H9 (cell line): Measurements from ENCODE around the gene WIPF1. TPM values are rescaled to one million over a fixed set of nuclear protein-coding genes. Genes with fewer than 3 reads are reported as not detected.

Source experiments
- DNase-seq: peaks from one replicate; pipeline ENCODE4 v3.0.0-alpha.2; 2017
- H2AFZ ChIP-seq: one replicate; pipeline ENCODE4 v1.6.1; 2013; ENCODE audit warnings: mild to moderate bottlenecking, low read length, control low read depth, moderate library complexity
- H2AK5ac ChIP-seq: 2 replicates; pipeline ENCODE4 v1.6.1; 2013; ENCODE audit warnings: low read length, control low read depth, mixed read lengths; ENCODE audit not compliant: insufficient read length
- H2BK120ac ChIP-seq: one replicate; pipeline ENCODE4 v1.6.1; 2013; ENCODE audit warnings: low read depth, mild to moderate bottlenecking, low read length, control low read depth, inconsistent platforms; ENCODE audit not compliant: poor library complexity, severe bottlenecking
- H2BK12ac ChIP-seq: 2 replicates; pipeline ENCODE4 v1.6.1; 2013; ENCODE audit warnings: low read length, control low read depth, mixed read lengths, low read depth; ENCODE audit not compliant: insufficient read length
- H2BK15ac ChIP-seq: 2 replicates; pipeline ENCODE4 v1.6.1; 2013; ENCODE audit warnings: low read depth, low read length, control low read depth
- H2BK20ac ChIP-seq: one replicate; pipeline ENCODE4 v1.6.1; 2013; ENCODE audit warnings: low read depth, mild to moderate bottlenecking, low read length, control low read depth, inconsistent platforms; ENCODE audit not compliant: poor library complexity, severe bottlenecking
- H2BK5ac ChIP-seq: 2 replicates; pipeline ENCODE4 v1.6.1; 2013; ENCODE audit warnings: low read length, control low read depth, mixed read lengths; ENCODE audit not compliant: insufficient read length
- H3K14ac ChIP-seq: 2 replicates; pipeline ENCODE4 v1.6.1; 2013; ENCODE audit warnings: low read length, control low read depth; ENCODE audit not compliant: insufficient read depth
- H3K18ac ChIP-seq: 2 replicates; pipeline ENCODE4 v1.6.1; 2013; ENCODE audit warnings: low read depth, mild to moderate bottlenecking, mixed read lengths, low read length, control low read depth; ENCODE audit not compliant: insufficient read length
- H3K23ac ChIP-seq: 2 replicates; pipeline ENCODE4 v1.6.1; 2013; ENCODE audit warnings: low read length, control low read depth, mixed read lengths, low read depth; ENCODE audit not compliant: insufficient read length
- H3K23me2 ChIP-seq: 2 replicates; pipeline ENCODE4 v1.6.1; 2013; ENCODE audit warnings: low read depth, mild to moderate bottlenecking, mixed read lengths, low read length, control low read depth; ENCODE audit not compliant: insufficient read length, poor library complexity, severe bottlenecking
- H3K27ac ChIP-seq: 2 replicates; pipeline ENCODE4 v1.5.1; 2013; ENCODE audit warnings: low read length, control low read depth, mixed read lengths, low read depth; ENCODE audit not compliant: insufficient read length
- H3K27me3 ChIP-seq: 2 replicates; pipeline ENCODE4 v1.6.1; 2013; ENCODE audit warnings: low read length, control low read depth, inconsistent platforms; ENCODE audit not compliant: insufficient read depth
- H3K4ac ChIP-seq: 2 replicates; pipeline ENCODE4 v1.6.1; 2013; ENCODE audit warnings: low read depth, mild to moderate bottlenecking, control low read depth, inconsistent platforms, low read length, moderate library complexity
- H3K4me1 ChIP-seq: 2 replicates; pipeline ENCODE4 v1.6.1; 2013; ENCODE audit warnings: low read length, control low read depth, inconsistent platforms; ENCODE audit not compliant: insufficient read depth
- H3K4me2 ChIP-seq: 2 replicates; pipeline ENCODE4 v1.6.1; 2013; ENCODE audit warnings: low read length, control low read depth, mixed read lengths; ENCODE audit not compliant: insufficient read length, insufficient read depth
- H3K56ac ChIP-seq: 2 replicates; pipeline ENCODE4 v1.6.1; 2013; ENCODE audit warnings: low read depth, mild to moderate bottlenecking, mixed read lengths, low read length, control low read depth; ENCODE audit not compliant: insufficient read length
- H3K79me1 ChIP-seq: 2 replicates; pipeline ENCODE4 v1.6.1; 2013; ENCODE audit warnings: low read depth, mild to moderate bottlenecking, moderate library complexity, low read length, control low read depth, inconsistent platforms; ENCODE audit not compliant: insufficient read depth, poor library complexity, severe bottlenecking
- H3K79me2 ChIP-seq: 2 replicates; pipeline ENCODE4 v1.6.1; 2013; ENCODE audit warnings: low read length, control low read depth, inconsistent platforms; ENCODE audit not compliant: insufficient read depth
- H3K9ac ChIP-seq: 2 replicates; pipeline ENCODE4 v1.6.1; 2013; ENCODE audit warnings: low read length, control low read depth, mixed read lengths; ENCODE audit not compliant: insufficient read length; ENCODE audit errors: extremely low read depth
- H3K9me3 ChIP-seq: one replicate; pipeline ENCODE4 v1.6.1; 2013; ENCODE audit warnings: low read depth, low read length, inconsistent platforms; ENCODE audit not compliant: control insufficient read depth
- H3T11ph ChIP-seq: one replicate; pipeline ENCODE4 v1.6.1; 2013; ENCODE audit warnings: mild to moderate bottlenecking, low read length, control low read depth, inconsistent platforms
- H4K20me1 ChIP-seq: one replicate; pipeline ENCODE4 v1.6.1; 2013; ENCODE audit not compliant: control insufficient read depth, insufficient read length, insufficient read depth
- H4K5ac ChIP-seq: 2 replicates; pipeline ENCODE4 v1.6.1; 2013; ENCODE audit warnings: low read depth, mild to moderate bottlenecking, mixed read lengths, low read length, control low read depth; ENCODE audit not compliant: insufficient read length
- H4K8ac ChIP-seq: replicated peaks from 2 replicates; pipeline ENCODE4 v1.6.1; 2013; ENCODE audit warnings: low read length, control low read depth, mixed read lengths, low read depth; ENCODE audit not compliant: insufficient read length
- H4K91ac ChIP-seq: 2 replicates; pipeline ENCODE4 v1.6.1; 2013; ENCODE audit warnings: low read depth, mild to moderate bottlenecking, moderate library complexity, mixed read lengths, low read length, control low read depth; ENCODE audit not compliant: insufficient read length
- H3K27ac Mint-ChIP-seq, 3 experiments: 2 replicates in 2 of 3; 3 replicates in 1 of 3; pipeline ENCODE4 v1.8.0; 2020 to 2021; ENCODE audit warnings: mixed read lengths in 3 of 3, mild to moderate bottlenecking in 1 of 3, moderate library complexity in 1 of 3
- H3K27me3 Mint-ChIP-seq: 2 replicates; pipeline ENCODE4 v1.8.0; 2021; ENCODE audit warnings: low read depth, mild to moderate bottlenecking, moderate library complexity, mixed read lengths
- H3K36me3 Mint-ChIP-seq, 3 experiments: 2 replicates in 2 of 3; 3 replicates in 1 of 3; pipeline ENCODE4 v1.8.0; 2020 to 2021; ENCODE audit warnings: low read depth in 3 of 3, mixed read lengths in 3 of 3; ENCODE audit not compliant: insufficient read depth in 1 of 3
- H3K4me1 Mint-ChIP-seq, 2 experiments: 2 replicates each; pipeline ENCODE4 v1.8.0; 2020; ENCODE audit warnings: mixed read lengths in 2 of 2
- H3K4me3 Mint-ChIP-seq, 2 experiments: 2 replicates in 1 of 2; 3 replicates in 1 of 2; pipeline ENCODE4 v1.8.0; 2020 to 2021; ENCODE audit warnings: mild to moderate bottlenecking in 2 of 2, mixed read lengths in 2 of 2, moderate library complexity in 1 of 2
- H3K9me3 Mint-ChIP-seq, 2 experiments: 2 replicates in 1 of 2; 3 replicates in 1 of 2; pipeline ENCODE4 v1.8.0; 2020; ENCODE audit warnings: mild to moderate bottlenecking in 2 of 2, mixed read lengths in 2 of 2, moderate library complexity in 1 of 2
- WGBS: extraction: QIAGEN DNeasy Blood & Tissue Kit; methylation state at CpG from one replicate; pipeline ENCODE4 v1.1.7; 2013; ENCODE audit warnings: missing lambda C conversion rate, low lambda C conversion rate, mixed read lengths; ENCODE audit not compliant: insufficient read length; ENCODE audit errors: extremely low coverage; 5-methylcytosine and 5-hydroxymethylcytosine counted together
- total RNA-seq: library from RNA; stranded (reverse); gene quantifications from 2 replicates; pipeline ENCODE4 v1.2.1, GENCODE V29; 2021
- TF ChIP-seq, protein P1 (sequence below): fragments of 200-600 bp; sonication (generic); conservative IDR thresholded peaks from 3 replicates; pipeline ENCODE4 v1.8.0; 2021; ENCODE audit warnings: antibody characterized with exemption, mild to moderate bottlenecking

Gene WIPF1
- total RNA-seq, 1 experiment from 2014 or later: 5.1 TPM

DNA sequence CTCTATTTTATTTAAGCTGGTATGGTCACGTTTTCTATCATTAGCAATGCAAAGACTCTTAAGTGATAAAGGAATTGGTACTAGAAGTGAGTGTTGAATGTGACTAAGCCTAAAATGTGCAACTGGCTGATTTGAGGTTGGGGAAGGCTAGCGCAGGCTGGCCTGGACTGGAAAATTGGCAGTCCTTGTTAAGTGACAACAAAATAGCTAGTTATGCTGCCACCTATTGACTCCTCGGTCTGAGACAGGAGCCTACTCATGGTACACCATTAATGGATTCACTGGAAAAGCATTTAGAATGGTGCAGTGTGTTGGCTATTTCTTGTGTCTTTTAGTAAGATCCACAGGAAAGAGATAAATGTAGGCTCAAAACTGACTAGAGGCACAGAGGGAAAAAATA is 5.7 kb upstream of the WIPF1 start:
- DNase-seq: no peak
- Histone ChIP-seq H3T11ph (no peak overlapping the region), H4K5ac (no peak overlapping the region), H3K79me1 (no peaks in the 10 kb centered on the region), H3K9ac (no peak overlapping the region), H3K18ac (no peak overlapping the region), H3K23me2 (no peaks in the 10 kb centered on the region), H4K8ac (no peak overlapping the region), H2AFZ (no peak overlapping the region), H3K4me2 (no peak overlapping the region), H3K23ac (no peak overlapping the region), H3K79me2 (no peaks in the 10 kb centered on the region), H3K4me1 (no peaks in the 10 kb centered on the region), H4K20me1 (no peaks in the 10 kb centered on the region), H2BK5ac (no peak overlapping the region), H2BK15ac (no peak overlapping the region), H2BK120ac (no peak overlapping the region), H3K4ac (no peak overlapping the region), H2AK5ac (no peak overlapping the region), H3K27ac (no peak overlapping the region), H2BK20ac (no peak overlapping the region), H3K9me3 (no peaks in the 10 kb centered on the region), H3K27me3 (no peaks in the 10 kb centered on the region), H3K14ac (no peak overlapping the region), H4K91ac (no peak overlapping the region), H2BK12ac (no peak overlapping the region), H3K56ac (no peak overlapping the region)
- Mint-ChIP-seq H3K4me1 (0 out of 4 replicates have a peak, but pooled peaks cover 0 to 2% of the 10 kb centered on the region in 2 experiments), H3K27ac (no peak overlapping the region), H3K27me3 (no peaks in the 10 kb centered on the region), H3K4me3 (no peak overlapping the region), H3K9me3 (peaks cover 6 to 8% of the 10 kb centered on the region in 2 experiments; a peak in 4 of 5 replicates), H3K36me3 (peaks cover 0 to 8% (median 3%) of the 10 kb centered on the region in 3 experiments; a peak in 4 of 7 replicates)
- no CpG with 5 or more reads among the region's 3 CpGs for WGBS
- TF ChIP-seq, protein P1, sequence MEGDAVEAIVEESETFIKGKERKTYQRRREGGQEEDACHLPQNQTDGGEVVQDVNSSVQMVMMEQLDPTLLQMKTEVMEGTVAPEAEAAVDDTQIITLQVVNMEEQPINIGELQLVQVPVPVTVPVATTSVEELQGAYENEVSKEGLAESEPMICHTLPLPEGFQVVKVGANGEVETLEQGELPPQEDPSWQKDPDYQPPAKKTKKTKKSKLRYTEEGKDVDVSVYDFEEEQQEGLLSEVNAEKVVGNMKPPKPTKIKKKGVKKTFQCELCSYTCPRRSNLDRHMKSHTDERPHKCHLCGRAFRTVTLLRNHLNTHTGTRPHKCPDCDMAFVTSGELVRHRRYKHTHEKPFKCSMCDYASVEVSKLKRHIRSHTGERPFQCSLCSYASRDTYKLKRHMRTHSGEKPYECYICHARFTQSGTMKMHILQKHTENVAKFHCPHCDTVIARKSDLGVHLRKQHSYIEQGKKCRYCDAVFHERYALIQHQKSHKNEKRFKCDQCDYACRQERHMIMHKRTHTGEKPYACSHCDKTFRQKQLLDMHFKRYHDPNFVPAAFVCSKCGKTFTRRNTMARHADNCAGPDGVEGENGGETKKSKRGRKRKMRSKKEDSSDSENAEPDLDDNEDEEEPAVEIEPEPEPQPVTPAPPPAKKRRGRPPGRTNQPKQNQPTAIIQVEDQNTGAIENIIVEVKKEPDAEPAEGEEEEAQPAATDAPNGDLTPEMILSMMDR: peak; percentile 65
